SJSA1 (cell line): ENCODE measurements around the gene PARP16. TPM values are rescaled to one million over a fixed set of nuclear protein-coding genes. Genes with fewer than 3 reads are reported as not detected.
"Not testable (repeated sequence)": the region's sequence is repeated elsewhere in the genome, so short reads cannot be mapped to it uniquely, and the experiment has no call there.

Source experiments
- DNase-seq, 2 experiments: peaks; one replicate each; pipeline ENCODE4 v3.0.0-alpha.2; 2015 to 2020; ENCODE audit warnings: low spot score in 2 of 2, low read depth in 1 of 2
- H3K27ac ChIP-seq: fragments of 250-450 bp; sonication (Bioruptor Pico); 2 replicates; pipeline ENCODE4 v1.5.1; 2020; ENCODE audit warnings: mild to moderate bottlenecking, moderate library complexity
- H3K27me3 ChIP-seq: fragments of 250-450 bp; sonication (Bioruptor Pico); replicated peaks from 2 replicates; pipeline ENCODE4 v1.5.1; 2020; ENCODE audit warnings: mild to moderate bottlenecking, moderate library complexity
- H3K36me3 ChIP-seq: fragments of 250-450 bp; sonication (Bioruptor Pico); 2 replicates; pipeline ENCODE4 v1.5.1; 2020; ENCODE audit warnings: mild to moderate bottlenecking
- H3K4me1 ChIP-seq: fragments of 250-450 bp; sonication (Bioruptor Pico); replicated peaks from 2 replicates; pipeline ENCODE4 v1.6.1; 2021; ENCODE audit warnings: mild to moderate bottlenecking
- H3K4me3 ChIP-seq: fragments of 250-450 bp; sonication (Bioruptor Pico); 2 replicates; pipeline ENCODE4 v1.5.1; 2020; ENCODE audit warnings: mild to moderate bottlenecking
- H3K9me3 ChIP-seq: fragments of 250-450 bp; sonication (Bioruptor Pico); replicated peaks from 2 replicates; pipeline ENCODE4 v1.5.1; 2020; ENCODE audit warnings: mild to moderate bottlenecking
- total RNA-seq: library from RNA; depleted of rRNA; stranded (reverse); fragments of >200 nt; shearing (Covaris generic); gene quantifications from 2 replicates; pipeline ENCODE4 v1.2.3, GENCODE V29; 2014

The PARP16 gene
- total RNA-seq, 1 experiment from 2014 or later = 7.4 TPM

GRCh38 chr15:65275728-65276126 lies 11.0 kb downstream of the PARP16 start:
- Histone ChIP-seq H3K4me3 (no peak overlapping the region), H3K27ac (no peak overlapping the region), H3K36me3 (0 out of 2 replicates have a peak, but pooled peaks cover under 1% of the 10 kb centered on the region), H3K9me3 (no peaks in the 10 kb centered on the region), H3K27me3 (no peaks in the 10 kb centered on the region), H3K4me1 (no peaks in the 10 kb centered on the region)
- DNase-seq = no peak

GRCh38 chr15:65275104-65275727 lies 11.5 kb downstream of the PARP16 start:
- Histone ChIP-seq H3K9me3 (no peaks in the 10 kb centered on the region), H3K4me3 (no peak overlapping the region), H3K27me3 (no peaks in the 10 kb centered on the region), H3K27ac (no peak overlapping the region), H3K36me3 (peaks cover 6% of the 10 kb centered on the region; the same call in 1 of the 2 replicates), H3K4me1 (no peaks in the 10 kb centered on the region)
- no peak for DNase-seq

GRCh38 chr15:65270811-65271545 lies 15.7 kb downstream of the PARP16 start:
- peak; percentile 31 to 57 for DNase-seq
- H3K36me3 ChIP-seq = peaks cover 13% of the 10 kb centered on the region
- not testable (repeated sequence) for H3K9me3 ChIP-seq, H3K27ac ChIP-seq, H3K4me3 ChIP-seq, H3K4me1 ChIP-seq, H3K27me3 ChIP-seq

- H3K27me3 ChIP-seq = no peaks in the 10 kb centered on the region
- no peak overlapping the region for H3K4me3 ChIP-seq
- H3K36me3 ChIP-seq = peaks cover 13% of the 10 kb centered on the region
- no peaks in the 10 kb centered on the region for H3K9me3 ChIP-seq
- DNase-seq = no peak
- H3K4me1 ChIP-seq = no peaks in the 10 kb centered on the region
- no peak overlapping the region for H3K27ac ChIP-seq
These were observed 18.3 kb downstream of the PARP16 start for GRCh38 chr15:65268411-65268810.

- DNase-seq = no peak
- Histone ChIP-seq H3K36me3 (peaks cover 13% of the 10 kb centered on the region), H3K27ac (no peak overlapping the region), H3K9me3 (no peaks in the 10 kb centered on the region), H3K4me3 (no peak overlapping the region), H3K27me3 (no peaks in the 10 kb centered on the region), H3K4me1 (no peaks in the 10 kb centered on the region)
These were observed 20.2 kb downstream of the PARP16 start for GRCh38 chr15:65266469-65266868.

GRCh38 chr15:65264863-65265430 lies 21.7 kb downstream of the PARP16 start:
- peaks cover 10% of the 10 kb centered on the region for H3K36me3 ChIP-seq
- no peak overlapping the region for H3K27ac ChIP-seq
- DNase-seq = no peak
- no peaks in the 10 kb centered on the region for H3K4me1 ChIP-seq
- no peak overlapping the region for H3K4me3 ChIP-seq
- H3K9me3 ChIP-seq = no peaks in the 10 kb centered on the region
- no peaks in the 10 kb centered on the region for H3K27me3 ChIP-seq

GRCh38 chr15:65263313-65263712 lies 23.4 kb downstream of the PARP16 start:
- H3K36me3 ChIP-seq = 0 out of 2 replicates have a peak, but pooled peaks cover 5% of the 10 kb centered on the region
- no peak overlapping the region for H3K4me3 ChIP-seq
- H3K4me1 ChIP-seq = no peaks in the 10 kb centered on the region
- no peak for DNase-seq
- H3K27me3 ChIP-seq = no peaks in the 10 kb centered on the region
- no peak overlapping the region for H3K27ac ChIP-seq
- H3K9me3 ChIP-seq = no peaks in the 10 kb centered on the region

GRCh38 chr15:65260968-65261367 lies 25.7 kb downstream of the PARP16 start:
- Histone ChIP-seq H3K27ac (no peak overlapping the region), H3K4me1 (no peaks in the 10 kb centered on the region), H3K36me3 (0 out of 2 replicates have a peak, but pooled peaks cover 5% of the 10 kb centered on the region), H3K9me3 (no peaks in the 10 kb centered on the region), H3K4me3 (no peak overlapping the region), H3K27me3 (no peaks in the 10 kb centered on the region)
- DNase-seq = no peak

- Histone ChIP-seq H3K4me1 (no peaks in the 10 kb centered on the region), H3K9me3 (no peaks in the 10 kb centered on the region), H3K36me3 (0 out of 2 replicates have a peak, but pooled peaks cover 5% of the 10 kb centered on the region), H3K4me3 (no peak overlapping the region), H3K27ac (no peak overlapping the region), H3K27me3 (no peaks in the 10 kb centered on the region)
- DNase-seq = no peak
These were observed 27.3 kb downstream of the PARP16 start for GRCh38 chr15:65259367-65259797.

GRCh38 chr15:65258375-65259262 lies 28.1 kb downstream of the PARP16 start:
- no peak overlapping the region for H3K4me3 ChIP-seq
- DNase-seq = no peak

GRCh38 chr15:65255486-65256140 lies 31.1 kb downstream of the PARP16 start:
- H3K4me1 ChIP-seq = no peaks in the 10 kb centered on the region
- 0 out of 2 replicates have a peak, but pooled peaks cover 3% of the 10 kb centered on the region for H3K36me3 ChIP-seq
- no peaks in the 10 kb centered on the region for H3K27me3 ChIP-seq
- no peaks in the 10 kb centered on the region for H3K9me3 ChIP-seq
- DNase-seq = no peak
- no peak overlapping the region for H3K4me3 ChIP-seq
- no peak overlapping the region for H3K27ac ChIP-seq

More at GRCh38 chr15:65258375-65259262, 28.1 kb downstream of the PARP16 start:
- H3K36me3 ChIP-seq = 0 out of 2 replicates have a peak, but pooled peaks cover 5% of the 10 kb centered on the region
- no peaks in the 10 kb centered on the region for H3K27me3 ChIP-seq
- H3K4me1 ChIP-seq = no peaks in the 10 kb centered on the region
- no peaks in the 10 kb centered on the region for H3K9me3 ChIP-seq
- H3K27ac ChIP-seq = no peak overlapping the region

GRCh38 chr15:65254758-65255157 lies 31.9 kb downstream of the PARP16 start:
- Histone ChIP-seq H3K27me3 (no peaks in the 10 kb centered on the region), H3K9me3 (no peaks in the 10 kb centered on the region), H3K4me1 (no peaks in the 10 kb centered on the region), H3K4me3 (no peak overlapping the region), H3K36me3 (no peaks in the 10 kb centered on the region), H3K27ac (no peak overlapping the region)
- no peak for DNase-seq

- no peak for DNase-seq
- Histone ChIP-seq H3K9me3 (no peaks in the 10 kb centered on the region), H3K4me3 (no peak overlapping the region), H3K4me1 (no peaks in the 10 kb centered on the region), H3K27me3 (no peaks in the 10 kb centered on the region), H3K36me3 (no peaks in the 10 kb centered on the region), H3K27ac (no peak overlapping the region)
These were observed 32.3 kb downstream of the PARP16 start for GRCh38 chr15:65254356-65254755.
